Ishikawa (cell line): ENCODE results near the gene TMEM217.

Experiments used
- CEBPB ChIP-seq: IDR thresholded peaks from 2 replicates; pipeline ENCODE4 v1.6.1; 2012
- EGR1 ChIP-seq: IDR thresholded peaks from 2 replicates; pipeline ENCODE4 v1.6.1; 2012
- EP300 ChIP-seq: IDR thresholded peaks from 2 replicates; pipeline ENCODE4 v1.6.1; 2012; ENCODE audit warnings: borderline replicate concordance
- FOXM1 ChIP-seq: IDR thresholded peaks from 2 replicates; pipeline ENCODE4 v1.6.1; 2012; ENCODE audit warnings: low read depth, borderline replicate concordance
- NFIC ChIP-seq: IDR thresholded peaks from 2 replicates; pipeline ENCODE4 v1.6.1; 2012
- RAD21 ChIP-seq: IDR thresholded peaks from 2 replicates; pipeline ENCODE4 v1.6.1; 2012; ENCODE audit warnings: low read depth
- TAF1 ChIP-seq: IDR thresholded peaks from 2 replicates; pipeline ENCODE4 v1.6.1; 2012; ENCODE audit warnings: low read depth, mild to moderate bottlenecking
- TCF12 ChIP-seq: IDR thresholded peaks from 2 replicates; pipeline ENCODE4 v1.6.1; 2012; ENCODE audit warnings: low read depth
- YY1 ChIP-seq: IDR thresholded peaks from 2 replicates; pipeline ENCODE4 v1.6.1; 2012; ENCODE audit warnings: low read depth
- TF ChIP-seq, protein P1 (sequence below): IDR thresholded peaks from 2 replicates; pipeline ENCODE4 v1.6.1; 2012; ENCODE audit warnings: low read depth, mild to moderate bottlenecking
- TF ChIP-seq, protein P2 (sequence below): IDR thresholded peaks from 2 replicates; pipeline ENCODE4 v1.6.1; 2012

DNA sequence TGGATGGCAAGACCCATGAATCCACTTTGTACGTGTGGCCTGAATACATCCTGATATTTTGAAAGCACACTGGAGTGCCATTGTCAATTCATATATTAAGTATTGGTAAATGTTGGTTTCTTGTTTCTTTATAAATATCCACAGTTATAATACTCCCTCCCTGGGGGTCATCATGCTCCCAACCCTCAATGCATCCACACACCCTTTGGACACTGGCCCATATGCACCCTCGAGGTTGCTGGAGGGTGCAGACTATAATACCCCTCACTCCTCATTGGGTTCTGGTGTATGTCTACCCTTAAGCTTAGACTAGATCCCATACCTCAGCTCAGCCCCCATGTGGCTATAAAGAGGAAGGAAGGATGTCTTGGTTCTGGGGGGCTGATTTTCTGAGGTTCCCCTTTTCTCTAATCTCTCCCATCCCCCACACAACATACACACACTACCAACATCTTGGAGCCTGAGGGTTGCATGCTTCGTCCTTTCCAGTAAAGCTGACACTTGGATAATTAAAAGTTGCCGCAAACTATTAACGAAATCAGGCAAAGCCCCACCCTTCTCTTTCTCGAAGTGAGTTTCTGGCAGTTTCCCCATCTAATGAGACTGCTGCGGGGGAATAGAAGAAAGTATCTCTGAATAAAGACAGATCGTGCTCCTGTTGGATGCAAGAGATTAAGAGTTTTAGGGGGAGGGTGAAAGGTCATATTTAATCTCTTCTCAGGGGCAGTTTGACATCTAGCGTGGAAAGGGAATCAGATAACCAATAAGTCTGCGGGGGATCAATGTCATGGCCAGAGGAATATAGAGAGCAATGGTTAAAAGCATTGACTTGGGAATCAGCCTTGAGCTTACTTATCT is 80.6 kb downstream of the TMEM217 start:
- TF ChIP-seq TCF12 (no peak), EP300 (no peak), TAF1 (no peak), FOXM1 (no peak), RAD21 (no peak), NFIC (no peak), CEBPB (no peak), YY1 (no peak), EGR1 (no peak)
- TF ChIP-seq, protein P1, sequence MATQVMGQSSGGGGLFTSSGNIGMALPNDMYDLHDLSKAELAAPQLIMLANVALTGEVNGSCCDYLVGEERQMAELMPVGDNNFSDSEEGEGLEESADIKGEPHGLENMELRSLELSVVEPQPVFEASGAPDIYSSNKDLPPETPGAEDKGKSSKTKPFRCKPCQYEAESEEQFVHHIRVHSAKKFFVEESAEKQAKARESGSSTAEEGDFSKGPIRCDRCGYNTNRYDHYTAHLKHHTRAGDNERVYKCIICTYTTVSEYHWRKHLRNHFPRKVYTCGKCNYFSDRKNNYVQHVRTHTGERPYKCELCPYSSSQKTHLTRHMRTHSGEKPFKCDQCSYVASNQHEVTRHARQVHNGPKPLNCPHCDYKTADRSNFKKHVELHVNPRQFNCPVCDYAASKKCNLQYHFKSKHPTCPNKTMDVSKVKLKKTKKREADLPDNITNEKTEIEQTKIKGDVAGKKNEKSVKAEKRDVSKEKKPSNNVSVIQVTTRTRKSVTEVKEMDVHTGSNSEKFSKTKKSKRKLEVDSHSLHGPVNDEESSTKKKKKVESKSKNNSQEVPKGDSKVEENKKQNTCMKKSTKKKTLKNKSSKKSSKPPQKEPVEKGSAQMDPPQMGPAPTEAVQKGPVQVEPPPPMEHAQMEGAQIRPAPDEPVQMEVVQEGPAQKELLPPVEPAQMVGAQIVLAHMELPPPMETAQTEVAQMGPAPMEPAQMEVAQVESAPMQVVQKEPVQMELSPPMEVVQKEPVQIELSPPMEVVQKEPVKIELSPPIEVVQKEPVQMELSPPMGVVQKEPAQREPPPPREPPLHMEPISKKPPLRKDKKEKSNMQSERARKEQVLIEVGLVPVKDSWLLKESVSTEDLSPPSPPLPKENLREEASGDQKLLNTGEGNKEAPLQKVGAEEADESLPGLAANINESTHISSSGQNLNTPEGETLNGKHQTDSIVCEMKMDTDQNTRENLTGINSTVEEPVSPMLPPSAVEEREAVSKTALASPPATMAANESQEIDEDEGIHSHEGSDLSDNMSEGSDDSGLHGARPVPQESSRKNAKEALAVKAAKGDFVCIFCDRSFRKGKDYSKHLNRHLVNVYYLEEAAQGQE: no peak
- TF ChIP-seq, protein P2, sequence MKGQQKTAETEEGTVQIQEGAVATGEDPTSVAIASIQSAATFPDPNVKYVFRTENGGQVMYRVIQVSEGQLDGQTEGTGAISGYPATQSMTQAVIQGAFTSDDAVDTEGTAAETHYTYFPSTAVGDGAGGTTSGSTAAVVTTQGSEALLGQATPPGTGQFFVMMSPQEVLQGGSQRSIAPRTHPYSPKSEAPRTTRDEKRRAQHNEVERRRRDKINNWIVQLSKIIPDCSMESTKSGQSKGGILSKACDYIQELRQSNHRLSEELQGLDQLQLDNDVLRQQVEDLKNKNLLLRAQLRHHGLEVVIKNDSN: no peak
